PC-9 (cell line): ENCODE data around the gene SFI1. TPM values are rescaled to one million over a fixed set of nuclear protein-coding genes. Genes with fewer than 3 reads are reported as not detected.

ENCODE experiments used
- BruUV-seq: library from RNA; stranded (reverse); fragments of 400-500 nt; replicated peaks from 2 replicates; lab custom pipeline; 2021; lab: Mats Ljungman, UMichigan
- CTCF ChIA-PET: fragments of 300-600 bp; sonication (Branson Sonifier 250); formaldehyde crosslinking; loops from one replicate; lab custom pipeline; 2022; ENCODE audit warnings: antibody characterized with exemption; lab: Charles Lee
- POLR2A ChIA-PET: fragments of 300-600 bp; sonication (Branson Sonifier 250); formaldehyde crosslinking; loops from one replicate; lab custom pipeline; 2022; ENCODE audit warnings: antibody characterized with exemption; ENCODE audit not compliant: unreplicated experiment; lab: Charles Lee
- DNase-seq, 2 experiments: peaks; one replicate each; pipeline versions ENCODE4 v3.0.0 to v3.0.0-alpha.2; 2015 to 2022; ENCODE audit warnings: mixed read lengths in 1 of 2
- H2AFZ ChIP-seq: fragments of 200-600 bp; sonication (generic); 2 replicates; pipeline ENCODE4 v1.8.1; 2017; ENCODE audit warnings: antibody characterized with exemption
- H3F3A ChIP-seq: fragments of 200-600 bp; sonication (generic); 2 replicates; pipeline ENCODE4 v1.8.1; 2017; ENCODE audit warnings: antibody characterized with exemption, mild to moderate bottlenecking, low read depth; ENCODE audit not compliant: insufficient read depth
- H3K27ac ChIP-seq: fragments of 200-600 bp; sonication (generic); 2 replicates; pipeline ENCODE4 v1.6.1; 2016; ENCODE audit warnings: mixed run types
- H3K27me3 ChIP-seq: fragments of 200-600 bp; sonication (generic); 2 replicates; pipeline ENCODE4 v1.6.1; 2016; ENCODE audit warnings: low read depth, mixed run types; ENCODE audit not compliant: insufficient read depth
- H3K36me3 ChIP-seq: fragments of 200-600 bp; sonication (generic); 2 replicates; pipeline ENCODE4 v1.6.1; 2016; ENCODE audit warnings: low read depth, mixed run types
- H3K4me1 ChIP-seq: fragments of 200-600 bp; sonication (generic); replicated peaks from 2 replicates; pipeline ENCODE4 v1.6.1; 2016; ENCODE audit warnings: mixed run types; ENCODE audit not compliant: insufficient read depth
- H3K4me2 ChIP-seq: fragments of 200-600 bp; sonication (generic); 2 replicates; pipeline ENCODE4 v1.6.1; 2017; ENCODE audit warnings: mixed run types
- H3K4me3 ChIP-seq: fragments of 200-600 bp; sonication (generic); 2 replicates; pipeline ENCODE4 v1.6.1; 2016; ENCODE audit warnings: mixed run types
- H3K79me2 ChIP-seq: fragments of 200-600 bp; sonication (generic); 2 replicates; pipeline ENCODE4 v1.6.1; 2017; ENCODE audit warnings: low read depth, mixed run types
- H3K9me2 ChIP-seq: fragments of 200-600 bp; sonication (generic); 2 replicates; pipeline ENCODE4 v1.8.1; 2017; ENCODE audit warnings: mild to moderate bottlenecking; ENCODE audit not compliant: insufficient read depth
- H3K9me3 ChIP-seq: fragments of 200-600 bp; sonication (generic); 2 replicates; pipeline ENCODE4 v1.8.1; 2016; ENCODE audit warnings: low read depth; ENCODE audit not compliant: insufficient read depth
- H4K20me1 ChIP-seq: fragments of 200-600 bp; sonication (generic); 2 replicates; pipeline ENCODE4 v1.8.1; 2017; ENCODE audit not compliant: insufficient read depth
- CTCF ChIP-seq: fragments of 200-600 bp; sonication (generic); conservative IDR thresholded peaks from 2 replicates; pipeline ENCODE4 v1.6.1; 2017; ENCODE audit warnings: mixed run types, antibody characterized with exemption, mild to moderate bottlenecking, moderate library complexity
- EZH2 ChIP-seq: fragments of 200-600 bp; sonication (generic); IDR thresholded peaks from 2 replicates; pipeline ENCODE4 v1.8.0; 2017; ENCODE audit warnings: antibody characterized with exemption, low read depth
- intact Hi-C: fragments of 100-400 bp; cut with micrococcal nuclease; formaldehyde crosslinking; loops from one replicate; pipeline ENCODE4 v1.10.0; 2022; ENCODE audit not compliant: unreplicated experiment
- total RNA-seq: library from RNA; stranded (reverse); gene quantifications from 2 replicates; pipeline ENCODE4 v1.2.3, GENCODE V29; 2021

Gene SFI1
- total RNA-seq, 1 experiment from 2014 or later = 57.9 TPM

GRCh38 chr22:31488988-31489617 lies 7.2 kb upstream of the SFI1 start:
- H3K79me2 ChIP-seq = peaks cover 48% of the 10 kb centered on the region
- peak overlapping the region; percentile 86 for H3K4me2 ChIP-seq
- no TSS peak for BruUV-seq
- CTCF ChIA-PET = no interaction called here
- DNase-seq = peak in 1 of 2 experiments; percentile 29
- H3K4me1 ChIP-seq = peaks cover 20% of the 10 kb centered on the region
- H3K27me3 ChIP-seq = no peaks in the 10 kb centered on the region
- POLR2A ChIA-PET = interaction anchor here (0.6 kb wide), 1 partner anchor 16 kb away, joined by 4 read pairs; no protein-coding TSS in a partner anchor
- no peak overlapping the region for H3K27ac ChIP-seq
- H3K4me3 ChIP-seq = peak overlapping the region; percentile 99
- H3K36me3 ChIP-seq = 0 out of 2 replicates have a peak, but pooled peaks cover 11% of the 10 kb centered on the region
- TF ChIP-seq EZH2 (no peak), CTCF (no peak)
- H4K20me1 ChIP-seq = no peaks in the 10 kb centered on the region; the same call in 1 of the 2 replicates
- peak overlapping the region; percentile 100 for H2AFZ ChIP-seq
- peaks cover 29% of the 10 kb centered on the region for H3F3A ChIP-seq
- intact Hi-C loops = loop anchor here (10.0 kb wide), 1 partner anchor 146 kb away; no protein-coding TSS in a partner anchor
- no peaks in the 10 kb centered on the region for H3K9me2 ChIP-seq
- no peaks in the 10 kb centered on the region for H3K9me3 ChIP-seq

GRCh38 chr22:31489632-31490495 lies 6.5 kb upstream of the SFI1 start, which contains the start of gene EIF4ENIF1:
EIF4ENIF1 (minus strand) TSS chr22:31489842; CDS start chr22:31488718, 1,124 bp downstream.
- Histone ChIP-seq H3K4me1 (peaks cover 20% of the 10 kb centered on the region), H3F3A (peaks cover 29% of the 10 kb centered on the region), H3K27me3 (no peaks in the 10 kb centered on the region), H3K9me2 (no peaks in the 10 kb centered on the region), H3K4me2 (peak within 1 kb of the TSS; percentile 92), H3K79me2 (peaks cover 48% of the 10 kb centered on the region), H3K27ac (peak within 1 kb of the TSS; percentile 83), H4K20me1 (no peaks in the 10 kb centered on the region; the same call in 1 of the 2 replicates), H3K36me3 (0 out of 2 replicates have a peak, but pooled peaks cover 7% of the 10 kb centered on the region), H3K9me3 (no peaks in the 10 kb centered on the region), H3K4me3 (peak within 1 kb of the TSS; percentile 99), H2AFZ (peak within 1 kb of the TSS; percentile 100)
- intact Hi-C loops = loop anchor here (10.0 kb wide), 1 partner anchor 145 kb away; no protein-coding TSS in a partner anchor
- TF ChIP-seq CTCF = no peak
- no peak for TF ChIP-seq EZH2
- peak; percentile 44 to 83 for DNase-seq
- no TSS peak for BruUV-seq
- ChIA-PET CTCF (no interaction called here), POLR2A (interaction anchor here (0.6 to 0.7 kb wide), 2 partner anchors 173 to 187 kb away, joined by 4 to 5 read pairs; partner anchors contain the start of gene PISD)

- H3F3A ChIP-seq = peaks cover 29% of the 10 kb centered on the region
- H3K4me3 ChIP-seq = peak overlapping the region; percentile 99
- H3K27ac ChIP-seq = peak overlapping the region; percentile 83
- TSS peak; percentile 72 for BruUV-seq
- POLR2A ChIA-PET = interaction anchor here (0.6 to 0.7 kb wide), 2 partner anchors 172 to 186 kb away, joined by 4 to 5 read pairs; partner anchors contain the start of gene PISD
- CTCF ChIA-PET = no interaction called here
- H3K27me3 ChIP-seq = no peaks in the 10 kb centered on the region
- H3K4me2 ChIP-seq = peak overlapping the region; percentile 92
- DNase-seq = peak; percentile 34 to 66
- intact Hi-C loops = no loop called here
- no peaks in the 10 kb centered on the region; the same call in 1 of the 2 replicates for H4K20me1 ChIP-seq
- peak overlapping the region; percentile 100 for H2AFZ ChIP-seq
- H3K9me2 ChIP-seq = no peaks in the 10 kb centered on the region
- peaks cover 48% of the 10 kb centered on the region for H3K79me2 ChIP-seq
- 0 out of 2 replicates have a peak, but pooled peaks cover under 1% of the 10 kb centered on the region for H3K36me3 ChIP-seq
- peaks cover 20% of the 10 kb centered on the region for H3K4me1 ChIP-seq
- H3K9me3 ChIP-seq = no peaks in the 10 kb centered on the region
- TF ChIP-seq CTCF = no peak
- TF ChIP-seq EZH2 = no peak
Observed at GRCh38 chr22:31490496-31490925, 5.8 kb upstream of the SFI1 start.
